Naive thymus-derived CD8-positive, alpha-beta T cell (primary cell): ENCODE data around the gene COL15A1. TPM values are rescaled to one million over a fixed set of nuclear protein-coding genes. Genes with fewer than 3 reads are reported as not detected.

Experiments
- ATAC-seq, 2 donors: fragments of 150-1000 bp; cut with Tn5 transposase in 1 of 2; sonication (Bioruptor Pico), chemical (Tn5 transposase) in 1 of 2; 1 replicate in 1 of 2; 2 replicates in 1 of 2; pipeline ENCODE4 v1.10.0; 2021; ENCODE audit warnings: mild to moderate bottlenecking in 2 of 2, moderate library complexity in 2 of 2
- POLR2A ChIA-PET: fragments of 350-600 bp; sonication (Branson Sonifier 250); formaldehyde crosslinking; loops from one replicate; lab custom pipeline; 2021; ENCODE audit warnings: antibody characterized with exemption; lab: Charles Lee
- DNase-seq, 10 donors: peaks; one replicate each; pipeline versions ENCODE4 v3.0.0 to v3.0.0-alpha.2; 2020 to 2022
- H3K27ac Mint-ChIP-seq, 10 donors: one replicate each; pipeline ENCODE4 v1.8.0; 2020 to 2022; ENCODE audit warnings: mild to moderate bottlenecking in 10 of 10, mixed read lengths in 10 of 10, moderate library complexity in 4 of 10, inconsistent platforms in 1 of 10
- H3K27me3 Mint-ChIP-seq, 5 donors: one replicate each; pipeline ENCODE4 v1.8.0; 2021 to 2022; ENCODE audit warnings: mixed read lengths in 5 of 5
- H3K36me3 Mint-ChIP-seq, 3 donors: one replicate each; pipeline ENCODE4 v1.8.0; 2020 to 2022; ENCODE audit warnings: mixed read lengths in 3 of 3, mild to moderate bottlenecking in 2 of 3, inconsistent platforms in 1 of 3
- H3K4me1 Mint-ChIP-seq, 4 donors: one replicate each; pipeline ENCODE4 v1.8.0; 2021 to 2022; ENCODE audit warnings: mixed read lengths in 4 of 4
- H3K4me3 Mint-ChIP-seq, 10 donors: one replicate each; pipeline ENCODE4 v1.8.0; 2020 to 2022; ENCODE audit warnings: mild to moderate bottlenecking in 10 of 10, mixed read lengths in 10 of 10, moderate library complexity in 6 of 10, inconsistent platforms in 1 of 10
- H3K9me3 Mint-ChIP-seq, 9 donors: one replicate each; pipeline ENCODE4 v1.8.0; 2020 to 2022; ENCODE audit warnings: mixed read lengths in 9 of 9, mild to moderate bottlenecking in 3 of 9, inconsistent platforms in 1 of 9, moderate library complexity in 1 of 9
- polyA plus RNA-seq, 3 donors: library from polyadenylated mRNA; unstranded; fragments of 300-500 nt; fragmentation: Illumina TruSeq; gene quantifications; one replicate each; pipeline ENCODE4 v1.2.3, GENCODE V29; 2021
- total RNA-seq, 8 experiments: library from RNA in 2 of 8; stranded (reverse) in 2 of 8; gene quantifications; one replicate each; pipeline ENCODE4 v1.2.3 and lab custom pipeline; 2021 to 2026

The COL15A1 gene
- total and polyA plus RNA-seq, 5 experiments from 2014 or later, result not detected

- H3K4me1 Mint-ChIP-seq, result peaks cover 0 to 7% (median 4%) of the 10 kb centered on the region in 4 donors
- peaks cover 3 to 8% (median 6%) of the 10 kb centered on the region in 5 donors for H3K27me3 Mint-ChIP-seq
- no peak for DNase-seq
- POLR2A ChIA-PET, result no interaction called here
- no peak overlapping the region for H3K27ac Mint-ChIP-seq
- no peaks in the 10 kb centered on the region for H3K36me3 Mint-ChIP-seq
- no peak overlapping the region for H3K4me3 Mint-ChIP-seq
- ATAC-seq, result no peak
- H3K9me3 Mint-ChIP-seq, result no peaks in the 10 kb centered on the region
Observed at GRCh38 chr9:98971168-98971914, 27.6 kb downstream of the COL15A1 start.

- H3K4me1 Mint-ChIP-seq, result peaks cover 0 to 7% (median 4%) of the 10 kb centered on the region in 4 donors
- H3K4me3 Mint-ChIP-seq, result no peak overlapping the region
- H3K36me3 Mint-ChIP-seq, result no peaks in the 10 kb centered on the region
- H3K9me3 Mint-ChIP-seq, result no peaks in the 10 kb centered on the region
- peaks cover 3 to 8% (median 6%) of the 10 kb centered on the region in 5 donors for H3K27me3 Mint-ChIP-seq
- POLR2A ChIA-PET, result no interaction called here
- no peak for ATAC-seq
- DNase-seq, result no peak
- no peak overlapping the region for H3K27ac Mint-ChIP-seq
Observed at GRCh38 chr9:98971915-98972223, 28.2 kb downstream of the COL15A1 start.

- Mint-ChIP-seq H3K27me3 (peaks cover 3 to 8% (median 6%) of the 10 kb centered on the region in 5 donors), H3K9me3 (no peaks in the 10 kb centered on the region), H3K36me3 (no peaks in the 10 kb centered on the region), H3K4me3 (no peak overlapping the region), H3K27ac (peak overlapping the region in 1 of 10 donors; percentile 26), H3K4me1 (peaks cover 0 to 7% (median 4%) of the 10 kb centered on the region in 4 donors)
- no peak for DNase-seq
- ATAC-seq, result no peak
- POLR2A ChIA-PET, result no interaction called here
Observed at GRCh38 chr9:98972716-98973115, 29.0 kb downstream of the COL15A1 start.

GRCh38 chr9:98973171-98973570 lies 29.5 kb downstream of the COL15A1 start:
- Mint-ChIP-seq H3K27ac (peak overlapping the region in 1 of 10 donors; percentile 26), H3K9me3 (no peaks in the 10 kb centered on the region), H3K36me3 (no peaks in the 10 kb centered on the region), H3K4me3 (no peak overlapping the region), H3K27me3 (peaks cover 3 to 8% (median 6%) of the 10 kb centered on the region in 5 donors), H3K4me1 (peaks cover 2 to 7% (median 4%) of the 10 kb centered on the region in 4 donors)
- POLR2A ChIA-PET, result no interaction called here
- no peak for ATAC-seq
- no peak for DNase-seq

GRCh38 chr9:98973576-98973975 lies 29.9 kb downstream of the COL15A1 start:
- no peak for ATAC-seq
- H3K4me1 Mint-ChIP-seq, result peaks cover 6 to 11% (median 8%) of the 10 kb centered on the region in 4 donors
- no peaks in the 10 kb centered on the region for H3K36me3 Mint-ChIP-seq
- no peak overlapping the region for H3K4me3 Mint-ChIP-seq
- peaks cover 3 to 8% (median 6%) of the 10 kb centered on the region in 5 donors for H3K27me3 Mint-ChIP-seq
- H3K9me3 Mint-ChIP-seq, result no peaks in the 10 kb centered on the region
- DNase-seq, result no peak
- H3K27ac Mint-ChIP-seq, result no peak overlapping the region
- POLR2A ChIA-PET, result no interaction called here

GRCh38 chr9:98974106-98974505 lies 30.4 kb downstream of the COL15A1 start:
- POLR2A ChIA-PET, result no interaction called here
- no peaks in the 10 kb centered on the region for H3K9me3 Mint-ChIP-seq
- no peak overlapping the region for H3K4me3 Mint-ChIP-seq
- DNase-seq, result no peak
- H3K36me3 Mint-ChIP-seq, result no peaks in the 10 kb centered on the region
- H3K4me1 Mint-ChIP-seq, result peaks cover 6 to 11% (median 8%) of the 10 kb centered on the region in 4 donors
- ATAC-seq, result no peak
- peaks cover 3 to 8% (median 6%) of the 10 kb centered on the region in 5 donors for H3K27me3 Mint-ChIP-seq
- peak overlapping the region in 1 of 10 donors; percentile 65 for H3K27ac Mint-ChIP-seq

- no peaks in the 10 kb centered on the region for H3K9me3 Mint-ChIP-seq
- no peak overlapping the region for H3K27ac Mint-ChIP-seq
- ATAC-seq (no peak), DNase-seq (no peak)
- peaks cover 3 to 8% (median 6%) of the 10 kb centered on the region in 5 donors for H3K27me3 Mint-ChIP-seq
- POLR2A ChIA-PET, result no interaction called here
- H3K4me3 Mint-ChIP-seq, result peak overlapping the region in 2 of 10 donors; percentile 44 to 70
- peaks cover 6 to 11% (median 8%) of the 10 kb centered on the region in 4 donors for H3K4me1 Mint-ChIP-seq
- no peaks in the 10 kb centered on the region for H3K36me3 Mint-ChIP-seq
Observed at GRCh38 chr9:98974554-98974953, 30.8 kb downstream of the COL15A1 start.

GRCh38 chr9:98974994-98975712 lies 31.4 kb downstream of the COL15A1 start:
- DNase-seq (peak; percentile 56 to 82 (median 77)), ATAC-seq (peak; percentile 95 to 99)
- Mint-ChIP-seq H3K36me3 (no peaks in the 10 kb centered on the region), H3K27ac (peak overlapping the region in 1 of 10 donors; percentile 3), H3K4me1 (peaks cover 6 to 11% (median 8%) of the 10 kb centered on the region in 4 donors), H3K4me3 (peak overlapping the region; percentile 41 to 77 (median 57)), H3K9me3 (no peaks in the 10 kb centered on the region), H3K27me3 (peaks cover 3 to 8% (median 6%) of the 10 kb centered on the region in 5 donors)
- POLR2A ChIA-PET, result interaction anchor here (1.3 kb wide), 1 partner anchor 83 kb away, joined by 3 read pairs; no protein-coding TSS in a partner anchor

GRCh38 chr9:98975838-98976237 lies 32.1 kb downstream of the COL15A1 start:
- Mint-ChIP-seq H3K27me3 (peaks cover 3 to 8% (median 6%) of the 10 kb centered on the region in 5 donors), H3K4me3 (peak overlapping the region in 3 of 10 donors; percentile 28 to 62 (median 41)), H3K27ac (peak overlapping the region in 2 of 10 donors; percentile 7 to 36), H3K36me3 (no peaks in the 10 kb centered on the region), H3K4me1 (peaks cover 6 to 11% (median 8%) of the 10 kb centered on the region in 4 donors), H3K9me3 (no peaks in the 10 kb centered on the region)
- DNase-seq (no peak), ATAC-seq (no peak)
- POLR2A ChIA-PET, result interaction anchor here (1.3 kb wide), 1 partner anchor 82 kb away, joined by 3 read pairs; no protein-coding TSS in a partner anchor

GRCh38 chr9:98977246-98977714 lies 33.6 kb downstream of the COL15A1 start:
- H3K36me3 Mint-ChIP-seq, result no peaks in the 10 kb centered on the region
- POLR2A ChIA-PET, result interaction anchor here (0.6 kb wide), 1 partner anchor 1243 kb away, joined by 3 read pairs; no protein-coding TSS in a partner anchor
- H3K27ac Mint-ChIP-seq, result no peak overlapping the region
- H3K4me3 Mint-ChIP-seq, result no peak overlapping the region
- H3K27me3 Mint-ChIP-seq, result peaks cover 3 to 8% (median 6%) of the 10 kb centered on the region in 5 donors
- no peak for DNase-seq
- no peak for ATAC-seq
- no peaks in the 10 kb centered on the region for H3K9me3 Mint-ChIP-seq
- H3K4me1 Mint-ChIP-seq, result peaks cover 6 to 11% (median 8%) of the 10 kb centered on the region in 4 donors

- H3K36me3 Mint-ChIP-seq, result no peaks in the 10 kb centered on the region
- POLR2A ChIA-PET, result interaction anchor here (0.6 kb wide), 1 partner anchor 1243 kb away, joined by 3 read pairs; no protein-coding TSS in a partner anchor
- DNase-seq (no peak), ATAC-seq (no peak)
- H3K27me3 Mint-ChIP-seq, result peaks cover 3 to 8% (median 5%) of the 10 kb centered on the region in 5 donors
- H3K4me3 Mint-ChIP-seq, result no peak overlapping the region
- no peak overlapping the region for H3K27ac Mint-ChIP-seq
- H3K9me3 Mint-ChIP-seq, result no peaks in the 10 kb centered on the region
- H3K4me1 Mint-ChIP-seq, result peaks cover 6 to 11% (median 8%) of the 10 kb centered on the region in 4 donors
Observed at GRCh38 chr9:98977813-98978212, 34.1 kb downstream of the COL15A1 start.

- POLR2A ChIA-PET, result no interaction called here
- peaks cover under 1 to 8% (median 5%) of the 10 kb centered on the region in 5 donors for H3K27me3 Mint-ChIP-seq
- no peaks in the 10 kb centered on the region for H3K9me3 Mint-ChIP-seq
- ATAC-seq (no peak), DNase-seq (no peak)
- H3K36me3 Mint-ChIP-seq, result no peaks in the 10 kb centered on the region
- H3K4me3 Mint-ChIP-seq, result no peak overlapping the region
- H3K27ac Mint-ChIP-seq, result peak overlapping the region in 1 of 10 donors; percentile 62
- peaks cover 6 to 11% (median 8%) of the 10 kb centered on the region in 4 donors for H3K4me1 Mint-ChIP-seq
Observed at GRCh38 chr9:98978231-98978681, 34.5 kb downstream of the COL15A1 start.
